NCI-H2171 treated with DMSO at 0.1 percent for 48 hours (cell line): ENCODE measurements around the gene EIF2B4.
"Not testable (repeated sequence)": the region's sequence is repeated elsewhere in the genome, so short reads cannot be mapped to it uniquely, and the experiment has no call there.

Experiments
- DNase-seq: peaks from one replicate; lab custom pipeline; 2025; lab: John Stamatoyannopoulos, UW

Gene EIF2B4

GRCh38 chr2:27336173-27336572 is 34.0 kb downstream of the EIF2B4 start:
- DNase-seq, result no peak

- DNase-seq, result no peak
Observed at GRCh38 chr2:27335311-27335710, 34.8 kb downstream of the EIF2B4 start.

GRCh38 chr2:27324720-27325119 is 45.4 kb downstream of the EIF2B4 start:
- DNase-seq, result no peak

- DNase-seq, result peak; percentile 38
Observed at GRCh38 chr2:27323596-27324285, 46.4 kb downstream of the EIF2B4 start.

- peak; percentile 92 for DNase-seq
Observed at GRCh38 chr2:27322766-27323595, 47.2 kb downstream of the EIF2B4 start, which contains the start of gene MPV17. Gene MPV17, minus strand, starts transcription at chr2:27323097. Its CDS starts 580 bp downstream, at chr2:27322517.

- DNase-seq, result no peak
Observed at GRCh38 chr2:27322301-27322765, 47.8 kb downstream of the EIF2B4 start.

GRCh38 chr2:27320958-27321543 is 49.1 kb downstream of the EIF2B4 start:
- DNase-seq, result no peak

- not testable (repeated sequence) for DNase-seq
Observed at GRCh38 chr2:27319839-27320238, 50.3 kb downstream of the EIF2B4 start.

- no peak for DNase-seq
Observed at GRCh38 chr2:27316655-27317412, 53.3 kb downstream of the EIF2B4 start.

GRCh38 chr2:27315122-27315521 is 55.0 kb downstream of the EIF2B4 start:
- no peak for DNase-seq

GRCh38 chr2:27314709-27315108 is 55.4 kb downstream of the EIF2B4 start:
- no peak for DNase-seq
